Liver (tissue), 9 donors: ENCODE measurements around the gene COL23A1. TPM values are rescaled to one million over a fixed set of nuclear protein-coding genes. Genes with fewer than 3 reads are reported as not detected.

ENCODE experiments used
- DNase-seq: peaks from one replicate; pipeline ENCODE4 v3.0.0-alpha.2; 2017; ENCODE audit warnings: low spot score
- H3K27ac ChIP-seq, 2 donors: one replicate each; pipeline ENCODE4 v1.7.0; 2013; ENCODE audit warnings: inconsistent platforms in 2 of 2, low read length in 2 of 2, control low read depth in 1 of 2, low read depth in 1 of 2, mild to moderate bottlenecking in 1 of 2
- H3K27me3 ChIP-seq, 4 donors: one replicate each; pipeline versions ENCODE4 v1.6.1 to v1.7.0; 2013; ENCODE audit warnings: low read length in 3 of 4, inconsistent platforms in 1 of 4, mild to moderate bottlenecking in 1 of 4, moderate library complexity in 1 of 4; ENCODE audit not compliant: control insufficient read depth in 4 of 4, insufficient read depth in 4 of 4
- H3K36me3 ChIP-seq, 4 donors: one replicate each; pipeline versions ENCODE4 v1.6.1 to v1.7.0; 2013; ENCODE audit warnings: low read length in 3 of 4, mild to moderate bottlenecking in 3 of 4, low read depth in 1 of 4, moderate library complexity in 1 of 4; ENCODE audit not compliant: control insufficient read depth in 4 of 4, insufficient read depth in 3 of 4
- H3K4me1 ChIP-seq, 4 donors: one replicate each; pipeline versions ENCODE4 v1.6.1 to v1.7.0; 2013; ENCODE audit warnings: low read length in 3 of 4, mild to moderate bottlenecking in 3 of 4, moderate library complexity in 1 of 4; ENCODE audit not compliant: control insufficient read depth in 4 of 4, insufficient read depth in 4 of 4
- H3K4me3 ChIP-seq, 3 donors: one replicate each; pipeline versions ENCODE4 v1.6.1 to v1.7.0; 2013; ENCODE audit warnings: low read length in 3 of 3, control low read depth in 1 of 3, low read depth in 1 of 3, mild to moderate bottlenecking in 1 of 3
- H3K9ac ChIP-seq, 2 donors: one replicate each; pipeline ENCODE4 v1.7.0; 2013; ENCODE audit warnings: low read length in 2 of 2, mild to moderate bottlenecking in 2 of 2, moderate library complexity in 2 of 2, control low read depth in 1 of 2, low read depth in 1 of 2
- H3K9me3 ChIP-seq, 4 donors: one replicate each; pipeline versions ENCODE4 v1.6.1 to v1.7.0; 2013; ENCODE audit warnings: low read length in 3 of 4; ENCODE audit not compliant: control insufficient read depth in 4 of 4
- ATF3 ChIP-seq: IDR thresholded peaks from 2 replicates; pipeline ENCODE4 v1.6.1; 2016; ENCODE audit warnings: antibody characterized with exemption
- CTCF ChIP-seq: fragments of 150-350 bp; IDR thresholded peaks from 2 replicates; pipeline ENCODE4 v1.5.1; 2017; ENCODE audit warnings: improper control_type of control experiment, low read depth, low read length; ENCODE audit not compliant: missing input control
- EGR1 ChIP-seq, 2 donors: IDR thresholded peaks; 2 replicates each; pipeline ENCODE4 v1.6.1; 2016 to 2018; ENCODE audit warnings: antibody characterized with exemption in 2 of 2, low read depth in 2 of 2
- FOXA1 ChIP-seq: IDR thresholded peaks from 2 replicates; pipeline ENCODE4 v1.6.1; 2016; ENCODE audit warnings: antibody characterized with exemption
- FOXA2 ChIP-seq: IDR thresholded peaks from 2 replicates; pipeline ENCODE4 v1.6.1; 2016; ENCODE audit warnings: antibody characterized with exemption
- GABPA ChIP-seq, 2 donors: IDR thresholded peaks in 1 of 2; conservative IDR thresholded peaks in 1 of 2; 2 replicates each; pipeline ENCODE4 v1.6.1; 2016; ENCODE audit warnings: antibody characterized with exemption in 2 of 2, mild to moderate bottlenecking in 1 of 2, moderate library complexity in 1 of 2
- HNF4A ChIP-seq, 2 donors: conservative IDR thresholded peaks; 2 replicates each; pipeline ENCODE4 v1.6.1; 2016; ENCODE audit warnings: antibody characterized with exemption in 2 of 2, mild to moderate bottlenecking in 2 of 2
- HNF4G ChIP-seq: IDR thresholded peaks from 2 replicates; pipeline ENCODE4 v1.6.1; 2016; ENCODE audit warnings: antibody characterized with exemption
- JUND ChIP-seq, 2 donors: IDR thresholded peaks; 2 replicates each; pipeline ENCODE4 v1.6.1; 2016; ENCODE audit warnings: antibody characterized with exemption in 2 of 2
- MAX ChIP-seq: IDR thresholded peaks from 2 replicates; pipeline ENCODE4 v1.6.1; 2016; ENCODE audit warnings: antibody characterized with exemption
- NR2F2 ChIP-seq: IDR thresholded peaks from 2 replicates; pipeline ENCODE4 v1.6.1; 2016; ENCODE audit warnings: antibody characterized with exemption
- RAD21 ChIP-seq, 2 donors: IDR thresholded peaks; 2 replicates each; pipeline ENCODE4 v1.6.1; 2016; ENCODE audit warnings: antibody characterized with exemption in 2 of 2, mild to moderate bottlenecking in 2 of 2
- REST ChIP-seq: IDR thresholded peaks from 2 replicates; pipeline ENCODE4 v1.6.1; 2016; ENCODE audit warnings: antibody characterized with exemption, mild to moderate bottlenecking
- RXRA ChIP-seq, 2 donors: IDR thresholded peaks; 2 replicates each; pipeline ENCODE4 v1.6.1; 2017 to 2018; ENCODE audit warnings: antibody characterized with exemption in 2 of 2, mild to moderate bottlenecking in 1 of 2
- SP1 ChIP-seq: IDR thresholded peaks from 2 replicates; pipeline ENCODE4 v1.6.1; 2018; ENCODE audit warnings: antibody characterized with exemption, mild to moderate bottlenecking
- TAF1 ChIP-seq: conservative IDR thresholded peaks from 2 replicates; pipeline ENCODE4 v1.6.1; 2016; ENCODE audit warnings: antibody characterized with exemption, mild to moderate bottlenecking
- YY1 ChIP-seq: IDR thresholded peaks from 2 replicates; pipeline ENCODE4 v1.6.1; 2016; ENCODE audit warnings: antibody characterized with exemption, mild to moderate bottlenecking
- ZBTB33 ChIP-seq: IDR thresholded peaks from 2 replicates; pipeline ENCODE4 v1.6.1; 2016; ENCODE audit warnings: antibody characterized with exemption
- WGBS: extraction: QIAGEN DNeasy Blood & Tissue Kit; methylation state at CpG from one replicate; pipeline ENCODE4 v1.1.7; 2013; 5-methylcytosine and 5-hydroxymethylcytosine counted together
- polyA plus RNA-seq, 2 donors: library from polyadenylated mRNA; stranded (reverse) in 1 of 2; unstranded in 1 of 2; fragments of 200-250 nt in 1 of 2; fragments of >200 nt in 1 of 2; fragmentation: Nextera tagmentation in 1 of 2; extraction: Ambion mirVana in 1 of 2; gene quantifications; one replicate each; pipeline versions ENCODE4 v1.2.1 to v1.2.3, GENCODE V29; 2013 to 2015
- total RNA-seq, 2 donors: library from RNA; depleted of rRNA; stranded (reverse); fragments of >200 nt; gene quantifications; one replicate each; pipeline ENCODE4 v1.2.3, GENCODE V29; 2014
- donor health status: healthy.
- donor health status: healthy.
- donor health status: healthy.
- donor health status: healthy.
- donor health status: healthy.

The COL23A1 gene
- total and polyA plus RNA-seq, 4 donors: 0.08 to 1.4 (median 0.27) TPM

GRCh38 chr5:178193251-178193809 is 396.9 kb downstream of the COL23A1 start:
- WGBS: 80% methylated on average over 8 of the region's 8 CpGs

GRCh38 chr5:178192787-178193186 is 397.4 kb downstream of the COL23A1 start:
- Histone ChIP-seq H3K9ac (no peak overlapping the region), H3K27me3 (no peaks in the 10 kb centered on the region), H3K4me1 (peaks cover 4 to 17% (median 6%) of the 10 kb centered on the region in 4 donors), H3K36me3 (no peaks in the 10 kb centered on the region), H3K9me3 (no peaks in the 10 kb centered on the region), H3K27ac (no peak overlapping the region), H3K4me3 (no peak overlapping the region)
- TF ChIP-seq RXRA (IDR thresholded peaks at IDR 0.05) (no peak), RAD21 (IDR thresholded peaks at IDR 0.05) (no peak), GABPA (IDR thresholded peaks at IDR 0.05 in 1 of 2, conservative IDR thresholded peaks at IDR 0.05 in 1 of 2) (no peak), JUND (IDR thresholded peaks at IDR 0.05) (no peak)
- no peak for DNase-seq
- WGBS: 94% methylated on average over 7 of the region's 7 CpGs

More at GRCh38 chr5:178193251-178193809, 396.9 kb downstream of the COL23A1 start:
- no peak overlapping the region for H3K4me3 ChIP-seq
- no peak for DNase-seq
- no peaks in the 10 kb centered on the region for H3K9me3 ChIP-seq
- no peak for TF ChIP-seq YY1
- no peak for TF ChIP-seq CTCF
- no peak for TF ChIP-seq MAX
- TF ChIP-seq FOXA1: no peak
- no peak for TF ChIP-seq HNF4A (conservative IDR thresholded peaks at IDR 0.05)
- no peak for TF ChIP-seq RXRA (IDR thresholded peaks at IDR 0.05)
- H3K27ac ChIP-seq: no peak overlapping the region
- no peak overlapping the region for H3K9ac ChIP-seq
- no peaks in the 10 kb centered on the region for H3K27me3 ChIP-seq
- H3K36me3 ChIP-seq: no peaks in the 10 kb centered on the region
- H3K4me1 ChIP-seq: peaks cover 4 to 17% (median 6%) of the 10 kb centered on the region in 4 donors

- WGBS: 29% methylated on average over 2 of the region's 2 CpGs
- DNase-seq: no peak
- peak; percentile 76 for TF ChIP-seq MAX
- TF ChIP-seq REST: peak; percentile 31
- TF ChIP-seq HNF4G: no peak
- TF ChIP-seq JUND (IDR thresholded peaks at IDR 0.05): peak in 1 of 2 donors; percentile 55
- peak; percentile 26 for TF ChIP-seq YY1
- peak; percentile 55 for TF ChIP-seq SP1
- peak; percentile 44 to 77 for TF ChIP-seq HNF4A (conservative IDR thresholded peaks at IDR 0.05)
- TF ChIP-seq TAF1: no peak
- peak; percentile 65 to 90 for TF ChIP-seq RXRA (IDR thresholded peaks at IDR 0.05)
- peak in 1 of 2 donors; percentile 7 for TF ChIP-seq RAD21 (IDR thresholded peaks at IDR 0.05)
- TF ChIP-seq ATF3: no peak
- no peak for TF ChIP-seq NR2F2
- peak; percentile 26 for TF ChIP-seq FOXA2
- peak in 1 of 2 donors; percentile 53 for TF ChIP-seq GABPA (IDR thresholded peaks at IDR 0.05 in 1 of 2, conservative IDR thresholded peaks at IDR 0.05 in 1 of 2)
- TF ChIP-seq ZBTB33: peak; percentile 60
- TF ChIP-seq EGR1 (IDR thresholded peaks at IDR 0.05; ENCODE audit: low read depth in 2 of 2): peak; percentile 95 to 96
These were observed 397.9 kb downstream of the COL23A1 start for GRCh38 chr5:178192244-178192643.

More at GRCh38 chr5:178192244-178192643, 397.9 kb downstream of the COL23A1 start:
- Histone ChIP-seq H3K9me3 (no peaks in the 10 kb centered on the region), H3K4me1 (peaks cover 4 to 17% (median 6%) of the 10 kb centered on the region in 4 donors), H3K27me3 (no peaks in the 10 kb centered on the region), H3K4me3 (no peak overlapping the region), H3K27ac (no peak overlapping the region), H3K36me3 (no peaks in the 10 kb centered on the region), H3K9ac (no peak overlapping the region)
